HepG2 (cell line): ENCODE results near the gene TUBB3. TPM values are rescaled to one million over a fixed set of nuclear protein-coding genes. Genes with fewer than 3 reads are reported as not detected.

Source experiments
- ATAD3A ChIP-seq: sonication (generic); formaldehyde crosslinking; IDR thresholded peaks from 2 replicates; pipeline ENCODE4 v1.4.0; 2020; ENCODE audit warnings: missing genetic modification reagents
- ELF4 ChIP-seq: sonication (generic); formaldehyde crosslinking; IDR thresholded peaks from 2 replicates; pipeline ENCODE4 v1.5.0; 2020; ENCODE audit warnings: missing genetic modification reagents, mild to moderate bottlenecking, moderate library complexity, borderline replicate concordance
- GATAD1 ChIP-seq: IDR thresholded peaks from 2 replicates; pipeline ENCODE4 v1.6.1; 2016; ENCODE audit warnings: missing genetic modification reagents, missing compliant biosample characterization
- KDM2A ChIP-seq: sonication (generic); formaldehyde crosslinking; IDR thresholded peaks from 2 replicates; pipeline ENCODE4 v1.4.0; 2020; ENCODE audit warnings: low read depth, missing genetic modification reagents, borderline replicate concordance
- MYC ChIP-seq: sonication (generic); formaldehyde crosslinking; IDR thresholded peaks from 2 replicates; pipeline ENCODE4 v1.9.0; 2021; ENCODE audit warnings: missing genetic modification reagents, borderline replicate concordance
- PHF8 ChIP-seq: sonication (generic); formaldehyde crosslinking; IDR thresholded peaks from 2 replicates; pipeline ENCODE4 v1.5.0; 2020; ENCODE audit warnings: missing genetic modification reagents
- POLR2G ChIP-seq: fragments of 200-400 bp; formaldehyde crosslinking; IDR thresholded peaks from 2 replicates; pipeline ENCODE4 v1.6.1; 2018; ENCODE audit warnings: mild to moderate bottlenecking, low read depth, low read length, moderate library complexity
- RXRA ChIP-seq: sonication (generic); formaldehyde crosslinking; IDR thresholded peaks from 2 replicates; pipeline ENCODE4 v1.5.1; 2020; ENCODE audit warnings: missing genetic modification reagents
- SCMH1 ChIP-seq: sonication (generic); formaldehyde crosslinking; IDR thresholded peaks from 2 replicates; pipeline ENCODE4 v1.9.0; 2021; ENCODE audit warnings: missing genetic modification reagents, mild to moderate bottlenecking, borderline replicate concordance
- SRSF1 ChIP-seq: fragments of 200-400 bp; formaldehyde crosslinking; optimal IDR thresholded peaks from 2 replicates; pipeline ENCODE3; 2017; ENCODE audit warnings: mild to moderate bottlenecking, low read depth, low read length, moderate library complexity
- TEAD3 ChIP-seq: optimal IDR thresholded peaks from 2 replicates; pipeline ENCODE3; 2016; ENCODE audit warnings: borderline replicate concordance
- YEATS2 ChIP-seq: sonication (generic); formaldehyde crosslinking; IDR thresholded peaks from 2 replicates; pipeline ENCODE4 v1.4.0; 2020; ENCODE audit warnings: missing genetic modification reagents, borderline replicate concordance
- ZBTB38 ChIP-seq: sonication (generic); formaldehyde crosslinking; IDR thresholded peaks from 2 replicates; pipeline ENCODE4 v1.5.1; 2020; ENCODE audit warnings: mild to moderate bottlenecking, missing genetic modification reagents
- ZMYM3 ChIP-seq: sonication (generic); formaldehyde crosslinking; IDR thresholded peaks from 2 replicates; pipeline ENCODE4 v1.5.1; 2020; ENCODE audit warnings: mild to moderate bottlenecking, missing genetic modification reagents
- ZNF274 ChIP-seq: sonication (generic); formaldehyde crosslinking; IDR thresholded peaks from 2 replicates; pipeline ENCODE4 v1.5.1; 2020; ENCODE audit warnings: mild to moderate bottlenecking, missing genetic modification reagents
- ZNF333 ChIP-seq: sonication (generic); formaldehyde crosslinking; IDR thresholded peaks from 2 replicates; pipeline ENCODE4 v1.4.0; 2020; ENCODE audit warnings: mild to moderate bottlenecking, missing genetic modification reagents, borderline replicate concordance
- ZNF563 ChIP-seq: sonication (generic); formaldehyde crosslinking; IDR thresholded peaks from 2 replicates; pipeline ENCODE4 v1.8.0; 2022; ENCODE audit warnings: mild to moderate bottlenecking, moderate library complexity, missing genetic modification reagents
- ZNF598 ChIP-seq: sonication (generic); formaldehyde crosslinking; IDR thresholded peaks from 2 replicates; pipeline ENCODE4 v1.5.1; 2020; ENCODE audit warnings: mild to moderate bottlenecking, missing genetic modification reagents, borderline replicate concordance
- ZNF839 ChIP-seq: sonication (generic); formaldehyde crosslinking; IDR thresholded peaks from 2 replicates; pipeline ENCODE4 v1.4.0; 2020; ENCODE audit warnings: missing genetic modification reagents, mild to moderate bottlenecking, borderline replicate concordance
- ZNF891 ChIP-seq: sonication (generic); formaldehyde crosslinking; IDR thresholded peaks from 2 replicates; pipeline ENCODE4 v1.5.0; 2020; ENCODE audit warnings: mild to moderate bottlenecking, missing genetic modification reagents
- polyA plus RNA-seq, 8 experiments: library from polyadenylated mRNA; depleted of rRNA in 3 of 8; stranded (reverse) in 7 of 8; unstranded in 1 of 8; fragments of >200 nt; fragmentation: Illumina TruSeq in 4 of 8; extraction: Trizol in 4 of 8; gene quantifications; 2 replicates each; pipeline versions ENCODE4 v1.2.1 to v1.2.3, GENCODE V29; 2011 to 2016; ENCODE audit warnings: low read depth in 4 of 8, missing spikeins in 1 of 8, mixed read lengths in 1 of 8; ENCODE audit not compliant: insufficient read depth in 1 of 8
- total RNA-seq, 5 experiments: library from RNA; depleted of rRNA; stranded (reverse); fragments of >200 nt; fragmentation: Illumina TruSeq; extraction: Trizol; gene quantifications; 2 replicates each; pipeline ENCODE4 v1.2.3, GENCODE V29; 2016; ENCODE audit warnings: low read depth in 1 of 5
- TF ChIP-seq, protein P1 (sequence below): sonication (generic); formaldehyde crosslinking; IDR thresholded peaks from 2 replicates; pipeline ENCODE4 v1.5.0; 2020; ENCODE audit warnings: mild to moderate bottlenecking, missing genetic modification reagents, moderate library complexity
- TF ChIP-seq, protein P2 (sequence below): sonication (generic); formaldehyde crosslinking; IDR thresholded peaks from 2 replicates; pipeline ENCODE4 v1.8.0; 2022; ENCODE audit warnings: missing genetic modification reagents, mild to moderate bottlenecking, borderline replicate concordance
- TF ChIP-seq, protein P3 (sequence below): sonication (generic); formaldehyde crosslinking; IDR thresholded peaks from 2 replicates; pipeline ENCODE4 v1.5.1; 2020; ENCODE audit warnings: mild to moderate bottlenecking, missing genetic modification reagents, moderate library complexity

Gene TUBB3
- total and polyA plus RNA-seq, 2 of the 13 experiments (the other 11 are each of a cell fraction or from before 2014, with no cell fraction given), result 110 to 185 TPM

DNA sequence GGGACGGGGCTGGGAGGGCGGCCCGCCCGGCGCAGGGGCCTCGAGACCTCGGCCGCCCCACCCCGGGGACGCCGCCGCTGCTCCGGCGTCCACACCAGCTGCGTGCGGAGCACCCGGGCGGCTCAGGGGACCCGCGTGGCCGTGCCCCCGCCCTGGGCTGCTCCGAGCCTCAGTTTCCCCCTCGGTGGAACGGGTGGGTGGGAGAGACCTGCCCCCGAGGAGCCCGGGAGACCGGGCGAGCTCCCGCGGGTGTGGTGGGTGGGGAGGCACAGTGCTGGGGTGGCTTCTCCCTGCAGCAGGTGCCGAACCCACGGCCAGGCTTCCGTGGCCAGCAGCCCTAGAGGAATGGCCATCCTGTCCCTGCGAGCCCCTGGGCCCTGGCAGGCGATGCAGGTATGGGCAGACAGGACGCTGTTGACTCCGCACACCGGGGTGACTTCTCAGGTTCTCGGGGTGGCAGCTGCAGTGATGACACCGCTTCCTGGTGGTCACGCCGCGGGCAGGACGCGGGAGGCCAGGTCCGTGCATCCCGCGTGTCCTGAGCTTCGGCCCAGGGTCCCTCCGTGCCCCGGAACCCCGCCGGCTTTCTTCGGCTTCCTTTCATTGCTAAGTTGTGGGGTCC, 26.1 kb downstream of the TUBB3 start (continued):
- TF ChIP-seq, protein P1, sequence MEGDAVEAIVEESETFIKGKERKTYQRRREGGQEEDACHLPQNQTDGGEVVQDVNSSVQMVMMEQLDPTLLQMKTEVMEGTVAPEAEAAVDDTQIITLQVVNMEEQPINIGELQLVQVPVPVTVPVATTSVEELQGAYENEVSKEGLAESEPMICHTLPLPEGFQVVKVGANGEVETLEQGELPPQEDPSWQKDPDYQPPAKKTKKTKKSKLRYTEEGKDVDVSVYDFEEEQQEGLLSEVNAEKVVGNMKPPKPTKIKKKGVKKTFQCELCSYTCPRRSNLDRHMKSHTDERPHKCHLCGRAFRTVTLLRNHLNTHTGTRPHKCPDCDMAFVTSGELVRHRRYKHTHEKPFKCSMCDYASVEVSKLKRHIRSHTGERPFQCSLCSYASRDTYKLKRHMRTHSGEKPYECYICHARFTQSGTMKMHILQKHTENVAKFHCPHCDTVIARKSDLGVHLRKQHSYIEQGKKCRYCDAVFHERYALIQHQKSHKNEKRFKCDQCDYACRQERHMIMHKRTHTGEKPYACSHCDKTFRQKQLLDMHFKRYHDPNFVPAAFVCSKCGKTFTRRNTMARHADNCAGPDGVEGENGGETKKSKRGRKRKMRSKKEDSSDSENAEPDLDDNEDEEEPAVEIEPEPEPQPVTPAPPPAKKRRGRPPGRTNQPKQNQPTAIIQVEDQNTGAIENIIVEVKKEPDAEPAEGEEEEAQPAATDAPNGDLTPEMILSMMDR (CRISPR knock-in tag), result 0 out of 2 replicates have a peak, but pooled peaks have one; percentile 13
- peak; percentile 16; the same call in 1 of the 2 replicates for TF ChIP-seq KDM2A (CRISPR knock-in tag)
- TF ChIP-seq, protein P2, sequence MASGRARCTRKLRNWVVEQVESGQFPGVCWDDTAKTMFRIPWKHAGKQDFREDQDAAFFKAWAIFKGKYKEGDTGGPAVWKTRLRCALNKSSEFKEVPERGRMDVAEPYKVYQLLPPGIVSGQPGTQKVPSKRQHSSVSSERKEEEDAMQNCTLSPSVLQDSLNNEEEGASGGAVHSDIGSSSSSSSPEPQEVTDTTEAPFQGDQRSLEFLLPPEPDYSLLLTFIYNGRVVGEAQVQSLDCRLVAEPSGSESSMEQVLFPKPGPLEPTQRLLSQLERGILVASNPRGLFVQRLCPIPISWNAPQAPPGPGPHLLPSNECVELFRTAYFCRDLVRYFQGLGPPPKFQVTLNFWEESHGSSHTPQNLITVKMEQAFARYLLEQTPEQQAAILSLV, result no peak
- no peak for TF ChIP-seq TEAD3 (CRISPR knock-in tag)
- TF ChIP-seq YEATS2 (CRISPR knock-in tag), result 0 out of 2 replicates have a peak, but pooled peaks have one; percentile 20
- TF ChIP-seq PHF8 (CRISPR knock-in tag), result peak; percentile 23; the same call in 1 of the 2 replicates
- TF ChIP-seq RXRA (CRISPR knock-in tag), result 0 out of 2 replicates have a peak, but pooled peaks have one; percentile 17
- TF ChIP-seq ZNF598 (CRISPR knock-in tag), result no peak
- peak; percentile 53; the same call in 1 of the 2 replicates for TF ChIP-seq ZNF839 (CRISPR knock-in tag)
- 0 out of 2 replicates have a peak, but pooled peaks have one; percentile 44 for TF ChIP-seq ZNF891 (CRISPR knock-in tag)
- TF ChIP-seq ZNF563 (CRISPR knock-in tag), result no peak
- TF ChIP-seq ZBTB38 (CRISPR knock-in tag), result peak; percentile 9; the same call in 1 of the 2 replicates
- no peak for TF ChIP-seq ELF4 (CRISPR knock-in tag)
- TF ChIP-seq ZNF333 (CRISPR knock-in tag), result no peak
- TF ChIP-seq POLR2G, result no peak
- peak; percentile 36; the same call in 1 of the 2 replicates for TF ChIP-seq GATAD1 (CRISPR knock-in tag)
- TF ChIP-seq, protein P3, sequence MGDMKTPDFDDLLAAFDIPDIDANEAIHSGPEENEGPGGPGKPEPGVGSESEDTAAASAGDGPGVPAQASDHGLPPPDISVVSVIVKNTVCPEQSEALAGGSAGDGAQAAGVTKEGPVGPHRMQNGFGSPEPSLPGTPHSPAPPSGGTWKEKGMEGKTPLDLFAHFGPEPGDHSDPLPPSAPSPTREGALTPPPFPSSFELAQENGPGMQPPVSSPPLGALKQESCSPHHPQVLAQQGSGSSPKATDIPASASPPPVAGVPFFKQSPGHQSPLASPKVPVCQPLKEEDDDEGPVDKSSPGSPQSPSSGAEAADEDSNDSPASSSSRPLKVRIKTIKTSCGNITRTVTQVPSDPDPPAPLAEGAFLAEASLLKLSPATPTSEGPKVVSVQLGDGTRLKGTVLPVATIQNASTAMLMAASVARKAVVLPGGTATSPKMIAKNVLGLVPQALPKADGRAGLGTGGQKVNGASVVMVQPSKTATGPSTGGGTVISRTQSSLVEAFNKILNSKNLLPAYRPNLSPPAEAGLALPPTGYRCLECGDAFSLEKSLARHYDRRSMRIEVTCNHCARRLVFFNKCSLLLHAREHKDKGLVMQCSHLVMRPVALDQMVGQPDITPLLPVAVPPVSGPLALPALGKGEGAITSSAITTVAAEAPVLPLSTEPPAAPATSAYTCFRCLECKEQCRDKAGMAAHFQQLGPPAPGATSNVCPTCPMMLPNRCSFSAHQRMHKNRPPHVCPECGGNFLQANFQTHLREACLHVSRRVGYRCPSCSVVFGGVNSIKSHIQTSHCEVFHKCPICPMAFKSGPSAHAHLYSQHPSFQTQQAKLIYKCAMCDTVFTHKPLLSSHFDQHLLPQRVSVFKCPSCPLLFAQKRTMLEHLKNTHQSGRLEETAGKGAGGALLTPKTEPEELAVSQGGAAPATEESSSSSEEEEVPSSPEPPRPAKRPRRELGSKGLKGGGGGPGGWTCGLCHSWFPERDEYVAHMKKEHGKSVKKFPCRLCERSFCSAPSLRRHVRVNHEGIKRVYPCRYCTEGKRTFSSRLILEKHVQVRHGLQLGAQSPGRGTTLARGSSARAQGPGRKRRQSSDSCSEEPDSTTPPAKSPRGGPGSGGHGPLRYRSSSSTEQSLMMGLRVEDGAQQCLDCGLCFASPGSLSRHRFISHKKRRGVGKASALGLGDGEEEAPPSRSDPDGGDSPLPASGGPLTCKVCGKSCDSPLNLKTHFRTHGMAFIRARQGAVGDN (CRISPR knock-in tag), result peak; percentile 62
- TF ChIP-seq ZMYM3, result no peak
- no peak for TF ChIP-seq SCMH1 (CRISPR knock-in tag)
- TF ChIP-seq ZNF274 (CRISPR knock-in tag), result peak; percentile 31; the same call in 1 of the 2 replicates
- no peak for TF ChIP-seq ATAD3A (CRISPR knock-in tag)
- no peak for TF ChIP-seq SRSF1
- TF ChIP-seq MYC, result 0 out of 2 replicates have a peak, but pooled peaks have one; percentile 42
